A673 (cell line): ENCODE results near the gene SALL1. TPM values are rescaled to one million over a fixed set of nuclear protein-coding genes. Genes with fewer than 3 reads are reported as not detected.

ENCODE experiments used
- BruUV-seq: library from RNA; stranded (reverse); fragments of 400-500 nt; replicated peaks from 2 replicates; lab custom pipeline; 2021; lab: Mats Ljungman, UMichigan
- CTCF ChIA-PET: fragments of 300-600 bp; sonication (Branson Sonifier 250); formaldehyde crosslinking; loops from one replicate; lab custom pipeline; 2022; ENCODE audit warnings: antibody characterized with exemption; lab: Charles Lee
- POLR2A ChIA-PET: fragments of 300-600 bp; sonication (Branson Sonifier 250); formaldehyde crosslinking; loops from one replicate; lab custom pipeline; 2022; ENCODE audit warnings: antibody characterized with exemption; ENCODE audit not compliant: low non-redundant PET; lab: Charles Lee
- DNase-seq: peaks from one replicate; pipeline ENCODE4 v3.0.0-alpha.2; 2015; ENCODE audit warnings: low spot score
- H3K27ac ChIP-seq: fragments of 200-600 bp; sonication (generic); 2 replicates; pipeline ENCODE4 v1.5.1; 2016; ENCODE audit warnings: mixed run types, low read depth, mild to moderate bottlenecking, mixed read lengths, antibody characterized with exemption, low read length; ENCODE audit not compliant: poor library complexity, severe bottlenecking
- H3K27me3 ChIP-seq: fragments of 200-600 bp; sonication (generic); replicated peaks from 2 replicates; pipeline ENCODE4 v1.6.1; 2017; ENCODE audit warnings: mixed run types, low read depth, mild to moderate bottlenecking, mixed read lengths, antibody characterized with exemption, low read length; ENCODE audit not compliant: insufficient read depth, poor library complexity
- H3K36me3 ChIP-seq: fragments of 200-600 bp; sonication (generic); 2 replicates; pipeline ENCODE4 v1.6.1; 2016; ENCODE audit warnings: mixed run types, mild to moderate bottlenecking, mixed read lengths, antibody characterized with exemption, low read length; ENCODE audit not compliant: insufficient read depth, poor library complexity, severe bottlenecking
- H3K4me1 ChIP-seq: fragments of 200-600 bp; sonication (generic); 2 replicates; pipeline ENCODE4 v1.6.1; 2017; ENCODE audit warnings: mixed run types, mild to moderate bottlenecking, mixed read lengths, antibody characterized with exemption, low read length; ENCODE audit not compliant: insufficient read depth, poor library complexity, severe bottlenecking
- H3K4me3 ChIP-seq: fragments of 200-600 bp; sonication (generic); 2 replicates; pipeline ENCODE4 v1.5.1; 2016; ENCODE audit warnings: low read depth, mixed run types, mild to moderate bottlenecking, mixed read lengths, low read length; ENCODE audit not compliant: poor library complexity, severe bottlenecking
- H3K9me3 ChIP-seq: fragments of 200-600 bp; sonication (generic); 2 replicates; pipeline ENCODE4 v1.6.1; 2016; ENCODE audit warnings: mixed run types, low read depth, mild to moderate bottlenecking, mixed read lengths, antibody characterized with exemption, low read length; ENCODE audit not compliant: poor library complexity, severe bottlenecking
- CTCF ChIP-seq: fragments of 300-800, 200-600 bp; sonication (generic); conservative IDR thresholded peaks from 2 replicates; pipeline ENCODE4 v1.5.1; 2017; ENCODE audit warnings: low read depth, mild to moderate bottlenecking, antibody characterized with exemption, low read length, moderate library complexity, mixed read lengths
- EZH2 ChIP-seq: fragments of 200-600 bp; sonication (generic); IDR thresholded peaks from 2 replicates; pipeline ENCODE4 v1.6.1; 2017; ENCODE audit warnings: borderline replicate concordance, low read depth, mild to moderate bottlenecking, mixed read lengths, antibody characterized with exemption, low read length; ENCODE audit not compliant: poor library complexity, severe bottlenecking
- intact Hi-C: fragments of 100-400 bp; cut with micrococcal nuclease; formaldehyde crosslinking; loops from one replicate; pipeline ENCODE4 v1.10.0; 2022; ENCODE audit not compliant: unreplicated experiment
- total RNA-seq: library from RNA; stranded (reverse); gene quantifications from 2 replicates; pipeline ENCODE4 v1.2.3, GENCODE V29; 2021

The SALL1 gene
- total RNA-seq, 1 experiment from 2014 or later: 24.8 TPM

- POLR2A ChIA-PET: no interaction called here
- no TSS peak for BruUV-seq
- CTCF ChIA-PET: no interaction called here
- intact Hi-C loops: loop anchor here (10.0 kb wide), 1 partner anchor 479 kb away; no protein-coding TSS in a partner anchor
- H3K9me3 ChIP-seq: no peaks in the 10 kb centered on the region
- H3K36me3 ChIP-seq: no peaks in the 10 kb centered on the region
- peak; percentile 53 for DNase-seq
- H3K27ac ChIP-seq: peak overlapping the region; percentile 42
- TF ChIP-seq EZH2: no peak
- no peak for TF ChIP-seq CTCF
- H3K27me3 ChIP-seq: peaks cover 27% of the 10 kb centered on the region
- peak overlapping the region; percentile 36 for H3K4me3 ChIP-seq
- H3K4me1 ChIP-seq: peaks cover 22% of the 10 kb centered on the region
Observed at GRCh38 chr16:51155820-51156806, 5.0 kb upstream of the SALL1 start.

GRCh38 chr16:51155199-51155607, 4.1 kb upstream of the SALL1 start:
- H3K36me3 ChIP-seq: no peaks in the 10 kb centered on the region
- H3K4me1 ChIP-seq: peaks cover 22% of the 10 kb centered on the region
- H3K4me3 ChIP-seq: peak overlapping the region; percentile 36
- no peak overlapping the region for H3K27ac ChIP-seq
- H3K9me3 ChIP-seq: no peaks in the 10 kb centered on the region
- POLR2A ChIA-PET: no interaction called here
- peak; percentile 22 for DNase-seq
- no TSS peak for BruUV-seq
- TF ChIP-seq EZH2 (no peak), CTCF (no peak)
- intact Hi-C loops: loop anchor here (10.0 kb wide), 1 partner anchor 480 kb away; no protein-coding TSS in a partner anchor
- CTCF ChIA-PET: no interaction called here
- peaks cover 35% of the 10 kb centered on the region for H3K27me3 ChIP-seq

GRCh38 chr16:51154271-51155171, 3.5 kb upstream of the SALL1 start:
- TF ChIP-seq EZH2 (no peak), CTCF (no peak)

More at GRCh38 chr16:51154271-51155171, 3.5 kb upstream of the SALL1 start:
- intact Hi-C loops: loop anchor here (5.0 to 10.0 kb wide), 2 partner anchors 278 to 480 kb away; no protein-coding TSS in a partner anchor
- H3K9me3 ChIP-seq: no peaks in the 10 kb centered on the region
- DNase-seq: no peak
- H3K36me3 ChIP-seq: no peaks in the 10 kb centered on the region
- BruUV-seq: no TSS peak
- H3K4me3 ChIP-seq: peak overlapping the region; percentile 36
- POLR2A ChIA-PET: no interaction called here
- no peak overlapping the region for H3K27ac ChIP-seq
- H3K4me1 ChIP-seq: peaks cover 22% of the 10 kb centered on the region
- CTCF ChIA-PET: no interaction called here
- H3K27me3 ChIP-seq: peaks cover 39% of the 10 kb centered on the region
